ENCODE measurements around the gene CACNA1C.

Gene CACNA1C

DNA sequence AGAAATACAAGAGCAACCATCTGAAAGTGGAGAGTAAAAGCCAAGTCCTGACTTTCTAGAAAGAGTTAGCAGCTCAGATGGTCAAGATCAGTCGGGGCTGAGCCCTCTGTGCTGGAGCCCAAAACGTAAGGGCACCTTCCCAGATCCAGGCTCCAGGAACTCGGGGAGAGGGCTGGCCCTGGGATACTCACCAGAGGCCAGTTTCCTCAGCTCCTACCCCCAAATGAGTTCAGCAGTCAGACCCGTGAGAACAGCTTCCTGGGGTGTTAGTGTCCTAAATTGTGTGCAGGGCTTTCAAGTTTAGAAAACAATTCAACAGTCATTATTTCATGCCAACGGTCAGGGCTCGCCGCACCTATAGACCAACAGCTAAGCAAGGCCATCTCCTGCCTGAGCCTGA lies 594.4 kb downstream of the CACNA1C start:
- H3K27ac Mint-ChIP-seq, result no peak overlapping the region
- no peaks in the 10 kb centered on the region for H3K9me3 Mint-ChIP-seq (ENCODE audit: low read depth)
- no peak overlapping the region for H3K4me3 Mint-ChIP-seq
- peaks cover 13% of the 10 kb centered on the region for H3K27me3 Mint-ChIP-seq
- H3K36me3 Mint-ChIP-seq, result no peaks in the 10 kb centered on the region
- peaks cover 13% of the 10 kb centered on the region for H3K4me1 Mint-ChIP-seq (ENCODE audit: low read depth)

GRCh38 chr12:2648406-2648805 lies 595.6 kb downstream of the CACNA1C start:
- H3K9me3 Mint-ChIP-seq (ENCODE audit: low read depth), result no peaks in the 10 kb centered on the region
- H3K36me3 Mint-ChIP-seq, result no peaks in the 10 kb centered on the region
- H3K27me3 Mint-ChIP-seq, result peaks cover 13% of the 10 kb centered on the region
- peaks cover 3% of the 10 kb centered on the region for H3K4me1 Mint-ChIP-seq (ENCODE audit: low read depth)
- H3K4me3 Mint-ChIP-seq, result no peak overlapping the region
- H3K27ac Mint-ChIP-seq, result no peak overlapping the region

DNA sequence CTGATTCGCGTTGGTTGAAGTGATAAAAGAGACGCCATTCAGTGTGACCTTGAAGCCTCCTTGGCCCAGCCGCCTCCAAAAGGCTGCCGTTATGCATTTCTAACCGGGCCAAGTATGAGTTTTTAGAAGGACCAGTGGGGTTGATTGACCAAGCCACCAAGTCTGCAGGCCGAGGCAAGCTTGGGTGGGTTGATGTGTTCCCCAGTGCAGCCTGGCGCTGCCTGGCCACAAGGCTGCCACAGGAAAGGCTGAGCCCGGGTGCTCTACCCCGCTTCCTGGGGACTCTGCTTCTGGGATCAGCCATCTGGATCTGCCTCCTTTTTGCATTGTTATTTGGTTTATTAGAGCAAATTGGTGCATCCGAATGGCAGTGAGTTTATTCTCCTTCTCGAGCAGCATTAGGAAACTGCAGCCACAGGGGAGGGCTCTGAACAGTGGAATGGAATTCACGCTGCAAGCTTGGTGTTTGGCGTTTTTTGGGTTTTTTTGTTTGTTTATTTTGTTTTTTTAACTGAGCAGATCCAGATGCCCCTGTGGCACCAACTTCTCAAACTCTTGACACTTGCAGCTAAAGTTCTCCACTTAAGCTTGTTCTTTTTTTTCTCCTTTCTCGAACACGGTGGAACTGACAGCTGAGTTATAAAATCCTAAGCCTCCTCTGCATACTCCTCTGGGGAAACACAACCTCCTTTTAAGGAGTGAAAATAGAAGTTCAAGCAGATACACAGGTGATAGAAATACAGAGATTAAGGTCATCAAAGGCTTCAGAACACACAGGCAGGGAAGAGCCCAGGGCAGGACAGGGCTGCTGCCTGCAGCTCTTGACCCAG lies 596.6 kb downstream of the CACNA1C start:
- Mint-ChIP-seq H3K4me1 (ENCODE audit: low read depth) (peaks cover 3% of the 10 kb centered on the region), H3K36me3 (no peaks in the 10 kb centered on the region), H3K27me3 (peaks cover 13% of the 10 kb centered on the region), H3K27ac (no peak overlapping the region), H3K4me3 (no peak overlapping the region), H3K9me3 (ENCODE audit: low read depth) (no peaks in the 10 kb centered on the region)

- Mint-ChIP-seq H3K4me3 (no peak overlapping the region), H3K4me1 (ENCODE audit: low read depth) (no peaks in the 10 kb centered on the region), H3K27ac (no peak overlapping the region)
Observed at GRCh38 chr12:2650261-2651067, 597.7 kb downstream of the CACNA1C start.

DNA sequence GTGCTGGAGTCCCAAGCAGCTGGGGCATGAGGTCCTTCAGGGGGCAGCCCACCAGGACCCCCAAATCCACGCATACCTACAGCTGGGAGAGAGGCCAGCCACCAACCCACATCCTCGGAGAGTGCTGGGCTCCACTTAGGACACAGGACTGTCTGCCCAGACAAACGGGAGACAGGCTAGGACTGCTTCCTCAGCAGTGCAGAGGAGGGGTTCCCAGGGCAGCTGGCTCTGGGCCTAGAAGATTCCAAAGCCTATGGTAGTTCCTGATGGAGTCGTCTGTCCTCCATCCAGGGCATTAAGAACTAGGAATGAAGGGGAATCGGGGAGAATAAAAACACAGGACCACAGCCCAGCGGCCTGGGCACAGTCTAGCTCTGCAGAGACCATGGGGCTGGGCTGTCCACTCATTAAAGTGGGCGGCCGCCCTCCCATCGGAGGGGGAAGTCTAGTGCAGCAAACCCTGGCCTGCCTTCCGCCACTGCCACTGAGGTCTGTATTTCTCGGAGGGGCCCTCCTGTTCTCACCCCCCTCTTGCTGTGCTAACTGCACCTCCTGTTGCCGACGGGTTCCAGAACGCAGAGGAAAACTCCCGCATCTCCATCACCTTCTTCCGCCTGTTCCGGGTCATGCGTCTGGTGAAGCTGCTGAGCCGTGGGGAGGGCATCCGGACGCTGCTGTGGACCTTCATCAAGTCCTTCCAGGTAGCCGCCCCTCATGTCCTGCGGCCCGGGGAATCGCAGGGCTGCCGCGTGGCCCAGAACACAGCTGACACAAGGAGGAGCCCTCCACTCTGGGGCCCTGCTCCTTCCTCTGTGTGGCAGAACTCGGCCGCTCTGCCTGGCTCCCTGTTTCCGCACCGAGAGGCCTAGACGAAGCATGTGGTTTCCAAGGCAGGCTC lies 598.5 kb downstream of the CACNA1C start:
- peaks cover 8% of the 10 kb centered on the region for H3K27me3 Mint-ChIP-seq
- no peak overlapping the region for H3K4me3 Mint-ChIP-seq
- peaks cover 2% of the 10 kb centered on the region for H3K36me3 Mint-ChIP-seq
- no peaks in the 10 kb centered on the region for H3K4me1 Mint-ChIP-seq (ENCODE audit: low read depth)
- H3K9me3 Mint-ChIP-seq (ENCODE audit: low read depth), result no peaks in the 10 kb centered on the region
- no peak overlapping the region for H3K27ac Mint-ChIP-seq

More at GRCh38 chr12:2650261-2651067, 597.7 kb downstream of the CACNA1C start:
- no peaks in the 10 kb centered on the region for H3K9me3 Mint-ChIP-seq (ENCODE audit: low read depth)
- no peaks in the 10 kb centered on the region for H3K36me3 Mint-ChIP-seq
- peaks cover 8% of the 10 kb centered on the region for H3K27me3 Mint-ChIP-seq

DNA sequence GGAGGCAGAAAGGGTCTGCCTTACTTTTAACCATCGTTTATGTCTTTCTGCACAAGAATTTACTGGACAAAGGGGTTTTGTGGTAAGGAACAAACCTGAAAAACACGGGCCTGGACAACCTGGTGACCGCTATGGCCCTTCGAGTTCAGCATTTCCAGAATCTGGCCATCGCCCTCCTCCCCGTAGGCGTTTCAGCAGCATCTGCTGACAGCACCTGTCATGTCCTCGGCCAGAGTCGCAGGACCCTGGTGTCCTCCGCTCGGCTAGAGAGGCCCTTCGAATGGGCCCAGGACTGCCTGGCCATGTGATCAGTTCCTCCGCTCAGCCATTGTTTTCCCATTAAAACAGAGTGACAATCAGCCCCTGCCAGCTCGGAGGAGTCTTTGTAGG lies 599.2 kb downstream of the CACNA1C start:
- no peaks in the 10 kb centered on the region for H3K4me1 Mint-ChIP-seq (ENCODE audit: low read depth)
- H3K27me3 Mint-ChIP-seq, result peaks cover 7% of the 10 kb centered on the region
- no peak overlapping the region for H3K4me3 Mint-ChIP-seq
- peaks cover 2% of the 10 kb centered on the region for H3K36me3 Mint-ChIP-seq
- H3K9me3 Mint-ChIP-seq (ENCODE audit: low read depth), result no peaks in the 10 kb centered on the region
- H3K27ac Mint-ChIP-seq, result no peak overlapping the region

- peaks cover 2% of the 10 kb centered on the region for H3K36me3 Mint-ChIP-seq
- H3K27me3 Mint-ChIP-seq, result peaks cover 7% of the 10 kb centered on the region
- H3K4me3 Mint-ChIP-seq, result no peak overlapping the region
- no peak overlapping the region for H3K27ac Mint-ChIP-seq
- no peaks in the 10 kb centered on the region for H3K4me1 Mint-ChIP-seq (ENCODE audit: low read depth)
- no peaks in the 10 kb centered on the region for H3K9me3 Mint-ChIP-seq (ENCODE audit: low read depth)
Observed at GRCh38 chr12:2652401-2653081, 599.8 kb downstream of the CACNA1C start.

DNA sequence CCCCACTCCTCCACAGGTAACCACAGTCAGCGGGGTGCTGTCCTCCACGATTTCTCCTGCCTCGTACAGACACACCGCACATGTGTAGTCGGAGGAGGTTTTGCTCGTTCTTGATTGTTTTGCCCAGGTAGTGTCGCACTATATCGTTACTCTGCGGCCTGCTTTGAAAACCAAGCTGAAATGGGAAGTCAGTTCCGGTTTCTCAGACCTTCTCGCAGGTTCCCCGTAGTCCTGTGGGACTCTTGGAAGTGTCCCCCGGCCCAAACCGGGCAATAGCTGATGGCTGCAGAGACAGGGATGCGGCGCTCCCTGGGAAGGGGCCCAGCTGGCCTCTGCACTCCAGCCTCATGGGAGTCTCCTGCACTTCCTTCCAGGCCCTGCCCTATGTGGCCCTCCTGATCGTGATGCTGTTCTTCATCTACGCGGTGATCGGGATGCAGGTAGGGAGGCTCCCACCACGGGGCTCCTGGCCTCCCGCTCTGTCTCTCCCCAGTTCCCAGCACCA lies 600.7 kb downstream of the CACNA1C start:
- Mint-ChIP-seq H3K9me3 (ENCODE audit: low read depth) (no peaks in the 10 kb centered on the region), H3K36me3 (peaks cover 5% of the 10 kb centered on the region), H3K27me3 (peaks cover 4% of the 10 kb centered on the region), H3K27ac (no peak overlapping the region), H3K4me1 (ENCODE audit: low read depth) (no peaks in the 10 kb centered on the region), H3K4me3 (no peak overlapping the region)

GRCh38 chr12:2654311-2654710 lies 601.5 kb downstream of the CACNA1C start:
- Mint-ChIP-seq H3K4me1 (ENCODE audit: low read depth) (no peaks in the 10 kb centered on the region), H3K4me3 (no peak overlapping the region), H3K27me3 (peaks cover 4% of the 10 kb centered on the region), H3K36me3 (peaks cover 5% of the 10 kb centered on the region), H3K9me3 (ENCODE audit: low read depth) (no peaks in the 10 kb centered on the region), H3K27ac (no peak overlapping the region)

GRCh38 chr12:2654741-2655140 lies 602.0 kb downstream of the CACNA1C start:
- Mint-ChIP-seq H3K4me3 (no peak overlapping the region), H3K9me3 (ENCODE audit: low read depth) (no peaks in the 10 kb centered on the region), H3K36me3 (peaks cover 5% of the 10 kb centered on the region), H3K4me1 (ENCODE audit: low read depth) (no peaks in the 10 kb centered on the region), H3K27ac (no peak overlapping the region), H3K27me3 (peaks cover 2% of the 10 kb centered on the region)

DNA sequence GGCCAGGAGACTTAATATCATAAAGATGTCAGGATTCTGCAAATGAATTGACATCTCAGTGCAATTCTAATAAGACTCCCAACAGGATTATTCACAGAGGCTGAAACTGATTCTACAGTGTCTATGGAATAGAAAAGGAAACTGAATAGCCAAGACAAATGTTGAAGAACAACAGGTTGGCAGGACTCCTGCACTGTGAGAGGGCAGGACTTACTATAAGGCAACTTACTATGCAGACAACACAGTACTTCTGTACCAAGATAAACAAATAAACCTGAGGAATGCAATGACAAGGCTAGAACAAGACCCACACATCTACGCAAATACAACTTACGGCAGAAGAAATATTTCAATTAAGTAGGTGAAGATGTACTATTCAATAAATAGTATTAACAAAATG lies 609.7 kb downstream of the CACNA1C start:
- no peaks in the 10 kb centered on the region for H3K9me3 Mint-ChIP-seq (ENCODE audit: low read depth)
- H3K36me3 Mint-ChIP-seq, result peaks cover 8% of the 10 kb centered on the region
- no peaks in the 10 kb centered on the region for H3K27me3 Mint-ChIP-seq
- H3K4me1 Mint-ChIP-seq (ENCODE audit: low read depth), result no peaks in the 10 kb centered on the region
- H3K4me3 Mint-ChIP-seq, result no peak overlapping the region
- H3K27ac Mint-ChIP-seq, result no peak overlapping the region

DNA sequence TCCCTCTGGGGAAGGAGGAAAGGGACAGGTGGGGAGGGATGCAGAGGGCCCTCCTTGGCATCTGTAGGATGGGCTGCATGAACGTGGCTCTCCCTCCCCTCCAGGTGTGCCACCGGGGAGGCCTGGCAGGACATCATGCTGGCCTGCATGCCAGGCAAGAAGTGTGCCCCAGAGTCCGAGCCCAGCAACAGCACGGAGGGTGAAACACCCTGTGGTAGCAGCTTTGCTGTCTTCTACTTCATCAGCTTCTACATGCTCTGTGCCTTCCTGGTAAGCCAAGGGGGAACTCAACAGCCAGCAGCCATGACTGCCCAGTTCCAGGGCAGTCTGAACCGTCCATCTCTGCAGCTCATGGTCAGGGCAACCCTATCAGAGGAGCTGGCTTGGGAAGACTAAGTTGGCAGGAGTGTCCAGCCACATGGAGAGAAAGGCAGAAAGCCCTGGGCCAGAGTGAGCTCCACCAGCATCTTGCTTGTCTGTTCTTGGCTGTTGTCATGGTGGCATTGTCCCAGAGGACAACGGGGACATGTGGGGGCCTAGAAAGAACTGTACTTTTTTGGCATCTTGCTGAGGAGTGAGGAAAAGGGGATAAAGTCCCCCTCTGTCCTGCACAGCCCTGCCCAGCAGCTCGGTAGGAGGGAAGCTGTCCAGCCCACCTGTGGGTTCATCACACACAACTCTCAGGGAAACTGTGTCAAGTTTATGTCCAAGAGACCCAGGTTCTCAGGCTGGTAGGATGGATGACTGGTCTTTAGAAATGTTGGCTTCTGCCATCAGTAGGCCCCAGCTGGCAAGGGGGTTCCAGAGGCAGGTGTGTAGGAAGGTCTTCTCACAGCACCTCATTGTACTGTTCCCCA lies 612.2 kb downstream of the CACNA1C start:
- Mint-ChIP-seq H3K27ac (no peak overlapping the region), H3K4me3 (no peak overlapping the region), H3K27me3 (no peaks in the 10 kb centered on the region), H3K36me3 (peaks cover 14% of the 10 kb centered on the region), H3K9me3 (ENCODE audit: low read depth) (no peaks in the 10 kb centered on the region), H3K4me1 (ENCODE audit: low read depth) (no peaks in the 10 kb centered on the region)

DNA sequence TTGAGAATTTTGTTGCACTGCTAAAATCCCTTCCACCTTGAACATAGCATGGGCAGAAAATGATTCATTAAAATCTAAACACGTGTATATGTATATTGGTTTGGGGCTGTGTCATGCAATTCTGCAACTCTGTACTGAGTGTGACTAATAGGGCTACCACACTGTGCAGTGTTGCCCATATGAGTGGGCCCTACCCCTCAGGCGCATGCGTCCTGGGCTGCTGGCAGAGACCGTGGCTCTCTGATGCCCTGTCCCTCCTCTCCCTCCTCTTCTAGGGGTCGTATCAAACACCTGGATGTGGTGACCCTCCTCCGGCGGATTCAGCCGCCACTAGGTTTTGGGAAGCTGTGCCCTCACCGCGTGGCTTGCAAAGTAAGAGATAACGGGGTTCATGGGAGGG lies 613.6 kb downstream of the CACNA1C start:
- Mint-ChIP-seq H3K36me3 (peaks cover 16% of the 10 kb centered on the region), H3K4me1 (ENCODE audit: low read depth) (no peaks in the 10 kb centered on the region), H3K9me3 (ENCODE audit: low read depth) (no peaks in the 10 kb centered on the region), H3K4me3 (no peak overlapping the region), H3K27me3 (no peaks in the 10 kb centered on the region), H3K27ac (no peak overlapping the region)

Data from activated naive CD8-positive, alpha-beta T cell (primary cell).